HCT116 (cell line): ENCODE data around the gene RGL3. TPM values are rescaled to one million over a fixed set of nuclear protein-coding genes. Genes with fewer than 3 reads are reported as not detected.

Source experiments
- ATAC-seq: fragments of 200-7000 bp; cut with Tn5 transposase; 2 replicates; pipeline ENCODE4 v1.9.1; 2020; ENCODE audit warnings: mild to moderate bottlenecking, moderate library complexity
- BruUV-seq: library from RNA; stranded (reverse); fragments of 400-500 nt; replicated peaks from 2 replicates; lab custom pipeline; 2021; lab: Mats Ljungman, UMichigan
- CTCF ChIA-PET: fragments of 300-600 bp; sonication (Branson Sonifier 250); formaldehyde crosslinking; loops from one replicate; lab custom pipeline; 2021; ENCODE audit warnings: antibody characterized with exemption; lab: Charles Lee
- POLR2A ChIA-PET: fragments of 300-600, 350-600 bp; sonication (Branson Sonifier 250); formaldehyde crosslinking; loops from one replicate; lab custom pipeline; 2021; ENCODE audit warnings: antibody characterized with exemption; lab: Charles Lee
- RAD21 ChIA-PET, 2 experiments: fragments of 300-600 bp; sonication (Branson Sonifier 250); formaldehyde crosslinking; loops; one replicate each; lab custom pipeline; 2023; ENCODE audit warnings: low total read pairs in 2 of 2; ENCODE audit not compliant: uncharacterized antibody in 2 of 2, unreplicated experiment in 2 of 2, low non-redundant PET in 1 of 2; lab: Charles Lee
- DNase-seq: peaks from one replicate; pipeline ENCODE4 v3.0.0-alpha.2; 2010; ENCODE audit warnings: low read depth, low spot score
- H2AFZ ChIP-seq: fragments of 200-600 bp; shearing (Covaris generic), sonication (generic); 2 replicates; pipeline ENCODE4 v1.6.1; 2017; ENCODE audit warnings: low read depth, mixed run types, mixed read lengths, antibody characterized with exemption, low read length; ENCODE audit not compliant: poor library complexity, severe bottlenecking
- H3K27ac ChIP-seq: 2 replicates; pipeline ENCODE4 v1.5.1; 2012; ENCODE audit warnings: low read depth, low read length
- H3K27me3 ChIP-seq: fragments of 200-600 bp; sonication (generic); 2 replicates; pipeline ENCODE4 v1.6.1; 2016; ENCODE audit warnings: mixed run types, low read length, mixed read lengths; ENCODE audit not compliant: insufficient read depth
- H3K36me3 ChIP-seq, 2 experiments: fragments of 200-500 bp in 1 of 2; fragments of 200-600 bp in 1 of 2; sonication (Bioruptor generic) in 1 of 2; sonication (generic) in 1 of 2; 2 replicates each; pipeline versions ENCODE4 v1.5.1 to v1.6.1; 2014 to 2016; ENCODE audit warnings: low read length in 2 of 2, inconsistent platforms in 1 of 2, mixed read lengths in 1 of 2, mixed run types in 1 of 2; ENCODE audit not compliant: insufficient read depth in 2 of 2, control insufficient read depth in 1 of 2
- H3K4me1 ChIP-seq, 2 experiments: fragments of 200-600 bp in 1 of 2; sonication (generic) in 1 of 2; 2 replicates each; pipeline versions ENCODE4 v1.5.1 to v1.6.1; 2012 to 2017; ENCODE audit warnings: low read length in 2 of 2, inconsistent platforms in 1 of 2, mild to moderate bottlenecking in 1 of 2, mixed read lengths in 1 of 2, mixed run types in 1 of 2, moderate library complexity in 1 of 2; ENCODE audit not compliant: insufficient read depth in 2 of 2, control insufficient read depth in 1 of 2
- H3K4me2 ChIP-seq: fragments of 200-600 bp; sonication (generic); 2 replicates; pipeline ENCODE4 v1.6.1; 2017; ENCODE audit warnings: mixed run types, low read length, mixed read lengths
- H3K4me3 ChIP-seq, 2 experiments: fragments of 200-600 bp in 1 of 2; sonication (generic) in 1 of 2; replicated peaks in 1 of 2; 2 replicates each; pipeline ENCODE4 v1.5.1; 2011 to 2016; ENCODE audit warnings: low read length in 2 of 2, control low read depth in 1 of 2, low read depth in 1 of 2, mild to moderate bottlenecking in 1 of 2, mixed read lengths in 1 of 2, mixed run types in 1 of 2
- H3K79me2 ChIP-seq: fragments of 200-600 bp; sonication (generic); 2 replicates; pipeline ENCODE4 v1.6.1; 2017; ENCODE audit warnings: mild to moderate bottlenecking, mixed run types, low read length, moderate library complexity, mixed read lengths; ENCODE audit not compliant: insufficient read depth
- H3K9ac ChIP-seq: fragments of 200-600 bp; sonication (generic); 2 replicates; pipeline ENCODE4 v1.6.1; 2016; ENCODE audit warnings: low read length, mixed read lengths
- H3K9me2 ChIP-seq: fragments of 200-600 bp; sonication (generic), shearing (Covaris generic); 2 replicates; pipeline ENCODE4 v1.6.1; 2017; ENCODE audit warnings: mixed run types, mild to moderate bottlenecking, moderate library complexity; ENCODE audit not compliant: insufficient read depth
- H3K9me3 ChIP-seq, 2 experiments: fragments of 200-500 bp in 1 of 2; fragments of 200-600 bp in 1 of 2; sonication (Bioruptor generic) in 1 of 2; sonication (generic) in 1 of 2; 2 replicates each; pipeline ENCODE4 v1.6.1; 2014 to 2017; ENCODE audit warnings: low read length in 2 of 2, mixed read lengths in 2 of 2, inconsistent platforms in 1 of 2, low read depth in 1 of 2, mild to moderate bottlenecking in 1 of 2, mixed run types in 1 of 2, moderate library complexity in 1 of 2; ENCODE audit not compliant: control insufficient read depth in 1 of 2, insufficient read depth in 1 of 2
- H4K20me1 ChIP-seq: fragments of 200-600 bp; sonication (generic), shearing (Covaris generic); 2 replicates; pipeline ENCODE4 v1.6.1; 2017; ENCODE audit warnings: mixed run types, mild to moderate bottlenecking, moderate library complexity; ENCODE audit not compliant: insufficient read depth
- ATF3 ChIP-seq: IDR thresholded peaks from 2 replicates; pipeline ENCODE4 v1.6.1; 2012
- CBX3 ChIP-seq: IDR thresholded peaks from 2 replicates; pipeline ENCODE4 v1.6.1; 2012; ENCODE audit warnings: low read depth
- CEBPB ChIP-seq: IDR thresholded peaks from 2 replicates; pipeline ENCODE4 v1.6.1; 2012; ENCODE audit warnings: low read depth
- CTCF ChIP-seq, 3 experiments: fragments of 200-600 bp in 1 of 3; sonication (generic) in 1 of 3; IDR thresholded peaks in 2 of 3; conservative IDR thresholded peaks in 1 of 3; 2 replicates each; pipeline ENCODE4 v1.5.1; 2012 to 2017; ENCODE audit warnings: low read depth in 2 of 3, low read length in 2 of 3, antibody characterized with exemption in 1 of 3, borderline replicate concordance in 1 of 3, control low read depth in 1 of 3, mild to moderate bottlenecking in 1 of 3, mixed read lengths in 1 of 3, mixed run types in 1 of 3, moderate library complexity in 1 of 3; ENCODE audit not compliant: insufficient read depth in 1 of 3
- ELF1 ChIP-seq: IDR thresholded peaks from 2 replicates; pipeline ENCODE4 v1.6.1; 2012; ENCODE audit warnings: low read depth, borderline replicate concordance
- EZH2 ChIP-seq: fragments of 200-600 bp; sonication (generic); IDR thresholded peaks from 2 replicates; pipeline ENCODE4 v1.6.1; 2017; ENCODE audit warnings: antibody characterized with exemption, mixed run types
- EZH2phosphoT487 ChIP-seq: fragments of 200-600 bp; IDR thresholded peaks from 2 replicates; pipeline ENCODE4 v1.6.1; 2018; ENCODE audit warnings: antibody characterized with exemption, borderline replicate concordance
- FOSL1 ChIP-seq: IDR thresholded peaks from 2 replicates; pipeline ENCODE4 v1.6.1; 2012; ENCODE audit warnings: low read depth
- JUND ChIP-seq: IDR thresholded peaks from 2 replicates; pipeline ENCODE4 v1.6.1; 2012
- POLR2A ChIP-seq: IDR thresholded peaks from 2 replicates; pipeline ENCODE4 v1.7.0; 2011; ENCODE audit warnings: borderline replicate concordance; ENCODE audit not compliant: insufficient read depth, insufficient read length; ENCODE audit errors: extremely low read depth
- POLR2AphosphoS5 ChIP-seq: IDR thresholded peaks from 2 replicates; pipeline ENCODE4 v1.6.1; 2011; ENCODE audit warnings: mild to moderate bottlenecking, low read depth, low read length, moderate library complexity
- RAD21 ChIP-seq: IDR thresholded peaks from 2 replicates; pipeline ENCODE4 v1.6.1; 2012; ENCODE audit warnings: low read depth, mild to moderate bottlenecking
- SIN3A ChIP-seq: IDR thresholded peaks from 2 replicates; pipeline ENCODE4 v1.6.1; 2012; ENCODE audit warnings: low read depth
- SP1 ChIP-seq: IDR thresholded peaks from 2 replicates; pipeline ENCODE4 v1.6.1; 2012; ENCODE audit warnings: low read depth
- SRF ChIP-seq: IDR thresholded peaks from 2 replicates; pipeline ENCODE4 v1.6.1; 2012; ENCODE audit warnings: low read depth
- TCF7L2 ChIP-seq: IDR thresholded peaks from 2 replicates; pipeline ENCODE4 v1.7.0; 2011; ENCODE audit warnings: borderline replicate concordance, inconsistent platforms; ENCODE audit not compliant: insufficient read depth, insufficient read length; ENCODE audit errors: extremely low read depth
- YY1 ChIP-seq: IDR thresholded peaks from 2 replicates; pipeline ENCODE4 v1.6.1; 2011; ENCODE audit warnings: low read length, low read depth, moderate library complexity, mild to moderate bottlenecking; ENCODE audit not compliant: insufficient replicate concordance; ENCODE audit errors: extremely low read depth
- ZBTB33 ChIP-seq: IDR thresholded peaks from 2 replicates; pipeline ENCODE4 v1.6.1; 2011; ENCODE audit warnings: mild to moderate bottlenecking, low read length, moderate library complexity; ENCODE audit not compliant: insufficient replicate concordance; ENCODE audit errors: extremely low read depth
- ZFX ChIP-seq: fragments of 450-650 bp; IDR thresholded peaks from 2 replicates; pipeline ENCODE4 v1.6.1; 2017
- ZNF274 ChIP-seq: fragments of 200-500 bp; sonication (Bioruptor generic); IDR thresholded peaks from 2 replicates; pipeline ENCODE4 v1.6.1; 2014; ENCODE audit warnings: mild to moderate bottlenecking, low read depth, low read length, inconsistent platforms
- intact Hi-C: fragments of 100-400 bp; cut with micrococcal nuclease; formaldehyde crosslinking; loops from 2 replicates; pipeline ENCODE4 v1.10.0; 2022
- total RNA-seq: library from RNA; stranded (reverse); gene quantifications from one replicate; pipeline ENCODE4 v1.2.1, GENCODE V29; 2021; ENCODE audit not compliant: unreplicated experiment

RGL3 gene
- total RNA-seq, 1 experiment from 2014 or later: 99.2 TPM

- Histone ChIP-seq H3K4me1 (no peaks in the 10 kb centered on the region), H3K79me2 (peaks cover 7% of the 10 kb centered on the region; the same call in 1 of the 2 replicates), H3K9ac (no peak overlapping the region), H2AFZ (no peak overlapping the region), H3K9me2 (no peaks in the 10 kb centered on the region), H3K4me3 (no peak overlapping the region), H3K27ac (no peak overlapping the region), H3K27me3 (no peaks in the 10 kb centered on the region), H3K36me3 (peaks cover 22 to 36% of the 10 kb centered on the region in 2 experiments; a peak in 3 of 4 replicates), H3K9me3 (no peaks in the 10 kb centered on the region), H4K20me1 (no peaks in the 10 kb centered on the region), H3K4me2 (no peak overlapping the region)
- DNase-seq: no peak
- no TSS peak for BruUV-seq
- CTCF ChIA-PET: no interaction called here
- no peak for ATAC-seq
- RAD21 ChIA-PET: no interaction called here
- intact Hi-C loops: no loop called here
- POLR2A ChIA-PET: no interaction called here
- no peak for TF ChIP-seq ELF1
- TF ChIP-seq SRF: no peak
- no peak for TF ChIP-seq SIN3A
- TF ChIP-seq SP1: no peak
- no peak for TF ChIP-seq EZH2phosphoT487
- TF ChIP-seq ZBTB33: no peak
- no peak for TF ChIP-seq RAD21
- TF ChIP-seq CEBPB: no peak
- TF ChIP-seq ZFX: no peak
- no peak for TF ChIP-seq ZNF274
- TF ChIP-seq CBX3: no peak
- TF ChIP-seq POLR2AphosphoS5: no peak
- TF ChIP-seq JUND: no peak
- no peak for TF ChIP-seq ATF3
- no peak for TF ChIP-seq YY1
- TF ChIP-seq EZH2: no peak
- no peak for TF ChIP-seq FOSL1
- TF ChIP-seq CTCF (IDR thresholded peaks at IDR 0.05 in 2 of 3, conservative IDR thresholded peaks at IDR 0.05 in 1 of 3; ENCODE audit: borderline replicate concordance in 1 of 3, insufficient read depth in 1 of 3, low read depth in 2 of 3, low read length in 2 of 3): no peak
- no peak for TF ChIP-seq TCF7L2
- no peak for TF ChIP-seq POLR2A
Measured at GRCh38 chr19:11448410-11448809, 29.3 kb upstream of the RGL3 start.
